GM23338 (cell line): ENCODE results near the gene DRGX. TPM values are rescaled to one million over a fixed set of nuclear protein-coding genes. Genes with fewer than 3 reads are reported as not detected.

Source experiments
- ATAC-seq: fragments of 200-7000 bp; cut with Tn5 transposase; 3 replicates; pipeline ENCODE4 v1.9.1; 2020
- DNase-seq: peaks from one replicate; pipeline ENCODE4 v3.0.0-alpha.2; 2015; ENCODE audit warnings: low spot score
- H2AFZ ChIP-seq: fragments of 200-600 bp; sonication (generic); 2 replicates; pipeline ENCODE4 v1.8.0; 2016; ENCODE audit warnings: antibody characterized with exemption, mild to moderate bottlenecking, moderate library complexity
- H3F3A ChIP-seq: fragments of 200-600 bp; sonication (generic); replicated peaks from 2 replicates; pipeline ENCODE4 v1.8.0; 2017; ENCODE audit warnings: antibody characterized with exemption, mixed run types, low read depth
- H3K27ac ChIP-seq: fragments of 200-600 bp; sonication (generic); 2 replicates; pipeline ENCODE4 v1.6.1; 2016; ENCODE audit warnings: low read depth
- H3K27me3 ChIP-seq: fragments of 200-600 bp; sonication (generic); 2 replicates; pipeline ENCODE4 v1.8.0; 2016; ENCODE audit warnings: mild to moderate bottlenecking, mixed run types, moderate library complexity; ENCODE audit not compliant: insufficient read depth
- H3K36me3 ChIP-seq: fragments of 200-600 bp; sonication (generic); 2 replicates; pipeline ENCODE4 v1.8.0; 2016; ENCODE audit warnings: mild to moderate bottlenecking; ENCODE audit not compliant: insufficient read depth
- H3K4me1 ChIP-seq: fragments of 200-600 bp; sonication (generic); 2 replicates; pipeline ENCODE4 v1.8.0; 2016; ENCODE audit warnings: mild to moderate bottlenecking, moderate library complexity; ENCODE audit not compliant: insufficient read depth
- H3K4me2 ChIP-seq: fragments of 200-600 bp; sonication (generic); 2 replicates; pipeline ENCODE4 v1.7.1; 2017; ENCODE audit warnings: mixed run types
- H3K4me3 ChIP-seq: fragments of 200-600 bp; sonication (generic); 2 replicates; pipeline ENCODE4 v1.6.1; 2016; ENCODE audit warnings: mixed run types
- H3K79me2 ChIP-seq: fragments of 200-600 bp; sonication (generic); replicated peaks from 2 replicates; pipeline ENCODE4 v1.8.0; 2017; ENCODE audit warnings: mild to moderate bottlenecking; ENCODE audit not compliant: insufficient read depth
- H3K9me2 ChIP-seq: fragments of 200-600 bp; sonication (generic); 2 replicates; pipeline ENCODE4 v1.8.0; 2017; ENCODE audit not compliant: insufficient read depth
- H4K20me1 ChIP-seq: fragments of 200-600 bp; sonication (generic); replicated peaks from 2 replicates; pipeline ENCODE4 v1.8.0; 2017; ENCODE audit warnings: mild to moderate bottlenecking; ENCODE audit not compliant: insufficient read depth
- H3K27ac Mint-ChIP-seq: 2 replicates; pipeline ENCODE4 v1.8.0; 2020; ENCODE audit warnings: inconsistent platforms, mild to moderate bottlenecking, moderate library complexity, mixed read lengths
- H3K27me3 Mint-ChIP-seq: 3 replicates; pipeline ENCODE4 v1.8.0; 2022; ENCODE audit warnings: low read depth, mild to moderate bottlenecking, moderate library complexity, mixed read lengths, inconsistent platforms; ENCODE audit not compliant: insufficient read depth, poor library complexity
- H3K36me3 Mint-ChIP-seq: 3 replicates; pipeline ENCODE4 v1.8.0; 2021; ENCODE audit warnings: low read depth, mild to moderate bottlenecking, inconsistent platforms, moderate library complexity, mixed read lengths
- H3K4me1 Mint-ChIP-seq: 3 replicates; pipeline ENCODE4 v1.8.0; 2020; ENCODE audit warnings: mild to moderate bottlenecking, inconsistent platforms, mixed read lengths
- H3K4me3 Mint-ChIP-seq: 3 replicates; pipeline ENCODE4 v1.8.0; 2021; ENCODE audit warnings: moderate library complexity, mild to moderate bottlenecking, inconsistent platforms, mixed read lengths
- H3K9me3 Mint-ChIP-seq: 3 replicates; pipeline ENCODE4 v1.8.0; 2020; ENCODE audit warnings: moderate library complexity, mild to moderate bottlenecking, inconsistent platforms, mixed read lengths
- CREB1 ChIP-seq: fragments of 250-450 bp; sonication (Bioruptor Pico); IDR thresholded peaks from 2 replicates; pipeline ENCODE4 v1.5.0; 2020; ENCODE audit warnings: low read depth, mild to moderate bottlenecking, moderate library complexity
- EZH2 ChIP-seq: fragments of 200-600 bp; sonication (generic); IDR thresholded peaks from one replicate; pipeline ENCODE4 v1.8.0; 2017; ENCODE audit warnings: antibody characterized with exemption, mild to moderate bottlenecking, low read depth; ENCODE audit not compliant: unreplicated experiment
- EZH2phosphoT487 ChIP-seq: fragments of 200-600 bp; sonication (generic); IDR thresholded peaks from one replicate; pipeline ENCODE4 v1.8.1; 2018; ENCODE audit warnings: antibody characterized with exemption; ENCODE audit not compliant: unreplicated experiment
- JUNB ChIP-seq: IDR thresholded peaks from one replicate; pipeline ENCODE4 v1.6.1; 2016; ENCODE audit warnings: antibody characterized with exemption; ENCODE audit not compliant: unreplicated experiment
- REST ChIP-seq: IDR thresholded peaks from one replicate; pipeline ENCODE4 v1.6.1; 2018; ENCODE audit warnings: antibody characterized with exemption; ENCODE audit not compliant: unreplicated experiment
- STAT1 ChIP-seq: IDR thresholded peaks from one replicate; pipeline ENCODE4 v1.6.1; 2016; ENCODE audit warnings: antibody characterized with exemption; ENCODE audit not compliant: unreplicated experiment
- ZNF331 ChIP-seq: fragments of 250-450 bp; sonication (Bioruptor Pico); IDR thresholded peaks from 2 replicates; pipeline ENCODE4 v1.5.0; 2020; ENCODE audit warnings: low read depth, mild to moderate bottlenecking, moderate library complexity
- ZNF462 ChIP-seq: fragments of 250-450 bp; sonication (Bioruptor Pico); IDR thresholded peaks from 2 replicates; pipeline ENCODE4 v1.5.0; 2020; ENCODE audit warnings: mild to moderate bottlenecking, moderate library complexity
- polyA plus RNA-seq: library from polyadenylated mRNA; unstranded; fragments of >200 nt; fragmentation: Nextera tagmentation; extraction: Ambion mirVana; gene quantifications from 2 replicates; pipeline ENCODE4 v1.2.1, GENCODE V29; 2016
- total RNA-seq: library from RNA; depleted of rRNA; stranded (reverse); fragments of >200 nt; shearing (Covaris generic); gene quantifications from 2 replicates; pipeline ENCODE4 v1.2.3, GENCODE V29; 2014
- TF ChIP-seq, protein P1 (sequence below), 2 experiments: fragments of 200-600 bp in 1 of 2; sonication (generic) in 1 of 2; conservative IDR thresholded peaks; 2 replicates each; pipeline versions ENCODE4 v1.5.1 to v1.6.1; 2016 to 2017; ENCODE audit warnings: antibody characterized with exemption in 2 of 2, low read depth in 2 of 2, mild to moderate bottlenecking in 2 of 2, moderate library complexity in 1 of 2
- TF ChIP-seq, protein P2 (sequence below): IDR thresholded peaks from 2 replicates; pipeline ENCODE4 v1.6.1; 2016; ENCODE audit warnings: antibody characterized with exemption

DRGX gene
- total and polyA plus RNA-seq, 2 experiments from 2014 or later = not detected

- no peak for ATAC-seq
- no peak overlapping the region for H3K4me3 Mint-ChIP-seq
- no peak overlapping the region for H2AFZ ChIP-seq
- no peaks in the 10 kb centered on the region for H3F3A ChIP-seq
- H3K9me3 Mint-ChIP-seq = peaks cover 3% of the 10 kb centered on the region; the same call in 1 of the 3 replicates
- H3K4me1 Mint-ChIP-seq = peaks cover 6% of the 10 kb centered on the region; the same call in 2 of the 3 replicates
- H3K36me3 ChIP-seq = no peaks in the 10 kb centered on the region
- H3K4me1 ChIP-seq = peaks cover 8% of the 10 kb centered on the region
- H3K27ac ChIP-seq = no peak overlapping the region
- H3K9me2 ChIP-seq = no peaks in the 10 kb centered on the region
- H3K4me2 ChIP-seq = no peak overlapping the region
- H4K20me1 ChIP-seq = no peaks in the 10 kb centered on the region
- no peaks in the 10 kb centered on the region for H3K36me3 Mint-ChIP-seq
- H3K79me2 ChIP-seq = no peaks in the 10 kb centered on the region
- no peak overlapping the region for H3K27ac Mint-ChIP-seq
- DNase-seq = no peak
- TF ChIP-seq REST (no peak), JUNB (no peak), CREB1 (CRISPR knock-in tag) (no peak), EZH2 (no peak), STAT1 (no peak), ZNF331 (CRISPR knock-in tag) (no peak), ZNF462 (no peak), EZH2phosphoT487 (no peak)
- TF ChIP-seq, protein P1, sequence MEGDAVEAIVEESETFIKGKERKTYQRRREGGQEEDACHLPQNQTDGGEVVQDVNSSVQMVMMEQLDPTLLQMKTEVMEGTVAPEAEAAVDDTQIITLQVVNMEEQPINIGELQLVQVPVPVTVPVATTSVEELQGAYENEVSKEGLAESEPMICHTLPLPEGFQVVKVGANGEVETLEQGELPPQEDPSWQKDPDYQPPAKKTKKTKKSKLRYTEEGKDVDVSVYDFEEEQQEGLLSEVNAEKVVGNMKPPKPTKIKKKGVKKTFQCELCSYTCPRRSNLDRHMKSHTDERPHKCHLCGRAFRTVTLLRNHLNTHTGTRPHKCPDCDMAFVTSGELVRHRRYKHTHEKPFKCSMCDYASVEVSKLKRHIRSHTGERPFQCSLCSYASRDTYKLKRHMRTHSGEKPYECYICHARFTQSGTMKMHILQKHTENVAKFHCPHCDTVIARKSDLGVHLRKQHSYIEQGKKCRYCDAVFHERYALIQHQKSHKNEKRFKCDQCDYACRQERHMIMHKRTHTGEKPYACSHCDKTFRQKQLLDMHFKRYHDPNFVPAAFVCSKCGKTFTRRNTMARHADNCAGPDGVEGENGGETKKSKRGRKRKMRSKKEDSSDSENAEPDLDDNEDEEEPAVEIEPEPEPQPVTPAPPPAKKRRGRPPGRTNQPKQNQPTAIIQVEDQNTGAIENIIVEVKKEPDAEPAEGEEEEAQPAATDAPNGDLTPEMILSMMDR (conservative IDR thresholded peaks at IDR 0.05; ENCODE audit: low read depth in 2 of 2) = no peak
- TF ChIP-seq, protein P2, sequence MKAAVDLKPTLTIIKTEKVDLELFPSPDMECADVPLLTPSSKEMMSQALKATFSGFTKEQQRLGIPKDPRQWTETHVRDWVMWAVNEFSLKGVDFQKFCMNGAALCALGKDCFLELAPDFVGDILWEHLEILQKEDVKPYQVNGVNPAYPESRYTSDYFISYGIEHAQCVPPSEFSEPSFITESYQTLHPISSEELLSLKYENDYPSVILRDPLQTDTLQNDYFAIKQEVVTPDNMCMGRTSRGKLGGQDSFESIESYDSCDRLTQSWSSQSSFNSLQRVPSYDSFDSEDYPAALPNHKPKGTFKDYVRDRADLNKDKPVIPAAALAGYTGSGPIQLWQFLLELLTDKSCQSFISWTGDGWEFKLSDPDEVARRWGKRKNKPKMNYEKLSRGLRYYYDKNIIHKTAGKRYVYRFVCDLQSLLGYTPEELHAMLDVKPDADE = no peak
- H3K4me3 ChIP-seq = no peak overlapping the region
- H3K27me3 Mint-ChIP-seq = no peaks in the 10 kb centered on the region
- no peaks in the 10 kb centered on the region for H3K27me3 ChIP-seq
Observed at GRCh38 chr10:49355221-49355620, 40.7 kb downstream of the DRGX start.
